ENCODE data around the gene PBX3.

DNA sequence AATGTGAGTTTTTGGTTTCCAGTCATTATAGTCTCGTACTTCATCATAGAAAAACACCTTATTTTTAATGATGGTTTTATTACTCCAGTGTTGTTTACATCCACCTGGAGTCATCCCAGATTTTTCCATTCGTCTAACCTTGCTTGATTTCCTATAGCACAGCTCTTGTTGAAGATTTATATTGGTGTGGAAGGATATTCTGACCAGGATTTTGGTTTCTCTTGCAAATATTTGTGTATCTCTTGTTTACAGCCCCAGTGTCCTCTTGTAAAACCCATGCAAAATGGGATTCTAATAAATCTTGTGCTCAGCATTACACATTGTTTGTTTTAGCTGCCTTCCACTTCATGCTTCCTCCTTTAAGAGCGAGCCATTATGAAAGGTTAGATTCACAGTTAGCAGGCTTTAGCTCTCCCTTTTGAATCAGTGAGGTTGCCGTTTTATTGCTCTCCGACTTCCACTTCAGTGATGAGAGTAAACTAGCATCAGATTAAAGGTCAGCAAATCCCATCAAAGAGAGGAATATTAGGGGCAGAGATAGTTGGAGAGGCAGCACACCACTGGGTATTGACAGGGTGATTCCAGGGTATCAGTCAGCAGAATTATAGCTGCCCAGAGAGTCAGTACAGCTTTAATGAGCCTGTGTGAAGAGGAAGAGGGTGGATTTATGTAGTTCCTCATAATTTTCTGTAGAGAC is 157.1 kb downstream of the PBX3 start:
- TF ChIP-seq, protein P1, sequence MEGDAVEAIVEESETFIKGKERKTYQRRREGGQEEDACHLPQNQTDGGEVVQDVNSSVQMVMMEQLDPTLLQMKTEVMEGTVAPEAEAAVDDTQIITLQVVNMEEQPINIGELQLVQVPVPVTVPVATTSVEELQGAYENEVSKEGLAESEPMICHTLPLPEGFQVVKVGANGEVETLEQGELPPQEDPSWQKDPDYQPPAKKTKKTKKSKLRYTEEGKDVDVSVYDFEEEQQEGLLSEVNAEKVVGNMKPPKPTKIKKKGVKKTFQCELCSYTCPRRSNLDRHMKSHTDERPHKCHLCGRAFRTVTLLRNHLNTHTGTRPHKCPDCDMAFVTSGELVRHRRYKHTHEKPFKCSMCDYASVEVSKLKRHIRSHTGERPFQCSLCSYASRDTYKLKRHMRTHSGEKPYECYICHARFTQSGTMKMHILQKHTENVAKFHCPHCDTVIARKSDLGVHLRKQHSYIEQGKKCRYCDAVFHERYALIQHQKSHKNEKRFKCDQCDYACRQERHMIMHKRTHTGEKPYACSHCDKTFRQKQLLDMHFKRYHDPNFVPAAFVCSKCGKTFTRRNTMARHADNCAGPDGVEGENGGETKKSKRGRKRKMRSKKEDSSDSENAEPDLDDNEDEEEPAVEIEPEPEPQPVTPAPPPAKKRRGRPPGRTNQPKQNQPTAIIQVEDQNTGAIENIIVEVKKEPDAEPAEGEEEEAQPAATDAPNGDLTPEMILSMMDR (IDR thresholded peaks at IDR 0.05), result no peak
- no peak for TF ChIP-seq POLR2A (IDR thresholded peaks at IDR 0.05)
